NCI-H2081 (cell line): ENCODE measurements around the gene BNIP3.
A peak's percentile ranks its signal among the peaks of the same experiment; 100 is the strongest.

Experiments
- DNase-seq, 2 experiments: peaks; one replicate each; lab custom pipeline; 2025; lab: John Stamatoyannopoulos, UW

Gene BNIP3

DNA sequence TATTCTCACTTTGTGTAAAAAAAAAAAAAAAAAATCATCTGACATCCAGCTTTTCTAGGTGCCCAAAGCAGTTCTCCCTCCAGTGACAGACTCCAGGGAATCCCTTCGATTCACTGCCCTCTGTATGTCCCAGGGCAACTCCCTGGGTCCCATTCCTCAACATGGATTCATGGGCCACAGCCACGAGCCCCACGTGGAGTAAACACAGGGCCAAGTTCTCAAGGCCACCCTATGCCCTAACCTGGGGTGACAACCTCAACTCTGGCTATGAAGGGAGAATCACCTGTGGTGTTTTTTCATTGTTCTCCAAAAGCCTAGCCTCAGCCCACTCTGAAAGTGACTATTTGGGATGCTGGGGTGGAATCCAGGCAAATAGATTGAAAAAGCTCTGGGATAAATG, 3.4 kb downstream of the BNIP3 start:
- DNase-seq, result no peak

DNA sequence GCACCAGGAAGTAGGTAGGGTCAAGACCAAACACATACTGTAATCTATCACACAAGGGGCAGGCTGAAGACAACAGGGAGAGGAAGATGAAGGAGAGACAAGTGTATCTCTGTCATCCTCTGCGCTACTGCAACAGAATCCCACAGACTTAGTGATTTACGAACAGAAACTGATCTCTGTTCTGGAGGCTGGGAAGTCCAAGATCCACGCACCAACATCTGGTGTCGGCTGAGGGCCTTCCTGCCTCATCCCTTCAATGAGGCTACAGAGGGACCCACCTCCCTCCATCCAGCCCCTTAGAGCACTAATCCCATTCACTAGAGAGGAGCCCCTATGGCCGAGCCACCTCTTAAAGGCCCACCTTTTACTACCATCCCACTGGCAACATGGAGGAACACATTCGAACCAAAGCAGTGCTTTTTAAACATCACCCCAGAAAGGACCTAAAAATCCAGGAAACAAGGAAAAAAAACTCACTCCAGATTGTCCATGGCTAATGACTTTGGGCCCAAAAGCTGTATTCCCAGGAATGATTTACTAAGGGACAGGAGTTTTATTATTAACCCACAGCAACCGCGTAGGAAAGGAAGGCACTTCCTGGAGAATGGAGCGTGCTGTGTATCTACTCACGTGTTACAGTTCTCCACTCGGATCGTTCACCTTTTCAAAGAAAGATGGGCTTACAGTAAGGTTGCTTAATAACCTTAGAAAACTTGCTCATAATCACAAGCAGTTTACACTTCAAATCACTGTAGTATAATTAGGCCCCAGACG, 4.2 kb downstream of the BNIP3 start:
- no peak for DNase-seq

DNA sequence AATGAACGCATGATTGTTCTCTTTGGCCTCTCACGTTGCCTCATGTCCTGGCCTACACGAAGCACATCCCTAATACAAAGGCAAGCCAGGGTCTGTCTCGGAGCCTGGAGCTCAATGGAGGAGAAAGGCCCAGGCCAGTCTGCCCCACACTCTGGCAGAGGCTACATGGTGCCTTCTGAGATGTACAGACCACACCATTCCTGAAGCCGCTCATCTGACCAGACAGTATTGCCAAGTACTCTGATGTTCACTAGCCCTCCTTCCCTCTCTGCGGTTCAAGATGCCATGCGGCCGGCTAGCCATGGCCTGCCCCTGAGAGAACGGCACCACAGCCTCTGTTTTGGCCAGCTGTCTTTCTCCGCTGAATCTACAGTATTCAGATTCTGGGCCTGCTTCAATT, 5.9 kb downstream of the BNIP3 start:
- DNase-seq, result no peak

DNA sequence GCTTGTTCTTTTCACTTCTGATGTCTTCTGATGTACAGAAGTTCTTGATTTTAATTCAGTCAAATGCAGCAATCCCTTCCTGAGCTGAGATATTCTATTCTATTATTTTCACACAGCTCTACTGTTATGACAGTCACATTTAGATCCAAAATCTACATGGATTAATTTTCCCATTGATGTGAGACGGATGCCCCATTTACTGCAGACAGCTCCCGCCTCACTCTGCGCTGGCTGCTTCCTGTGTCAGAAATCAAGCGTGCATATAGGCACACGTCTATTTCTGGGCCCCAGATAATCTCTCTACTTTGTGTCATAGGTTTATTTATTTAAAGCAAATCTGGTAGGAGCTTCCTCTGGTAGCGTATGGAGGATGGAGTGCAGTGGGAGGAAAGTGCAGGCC, 6.7 kb downstream of the BNIP3 start:
- peak; percentile 46 to 84 for DNase-seq

DNA sequence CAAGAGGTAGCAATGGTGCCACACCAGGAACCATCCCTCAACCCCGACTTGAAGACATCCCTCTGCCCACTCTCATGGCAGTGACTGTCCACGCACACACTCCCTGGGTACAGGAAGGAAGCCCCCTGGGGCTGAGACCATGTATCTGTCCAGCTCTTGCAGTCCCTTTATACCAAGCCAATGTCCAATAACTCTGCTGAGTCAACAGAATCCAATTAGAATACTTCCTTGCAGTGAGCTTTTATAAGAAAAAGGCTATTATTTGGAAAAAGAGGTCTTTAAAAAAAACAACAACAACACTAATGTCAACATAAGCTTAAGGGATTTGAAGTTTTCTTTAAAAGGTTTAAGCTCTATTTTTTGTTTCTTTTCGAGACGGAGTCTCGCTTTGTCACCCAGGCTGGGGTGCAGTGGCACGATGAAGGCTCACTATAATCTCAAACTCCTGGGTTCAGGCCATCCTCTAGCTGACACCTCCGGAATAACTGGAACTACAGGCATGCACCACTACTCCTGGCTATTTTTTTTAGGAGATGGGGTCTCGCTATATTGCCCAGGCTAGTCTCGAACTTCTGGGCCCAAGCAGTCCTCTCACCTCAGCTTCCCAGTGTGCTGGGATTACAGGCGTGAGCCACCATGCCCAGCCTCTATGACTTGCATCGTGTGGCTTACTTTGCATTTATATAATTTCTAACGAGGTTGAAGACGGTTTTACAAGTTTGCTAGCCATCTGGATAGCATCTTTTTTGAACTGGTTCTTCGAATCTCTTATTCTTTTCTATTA, 7.5 kb downstream of the BNIP3 start:
- no peak for DNase-seq

DNA sequence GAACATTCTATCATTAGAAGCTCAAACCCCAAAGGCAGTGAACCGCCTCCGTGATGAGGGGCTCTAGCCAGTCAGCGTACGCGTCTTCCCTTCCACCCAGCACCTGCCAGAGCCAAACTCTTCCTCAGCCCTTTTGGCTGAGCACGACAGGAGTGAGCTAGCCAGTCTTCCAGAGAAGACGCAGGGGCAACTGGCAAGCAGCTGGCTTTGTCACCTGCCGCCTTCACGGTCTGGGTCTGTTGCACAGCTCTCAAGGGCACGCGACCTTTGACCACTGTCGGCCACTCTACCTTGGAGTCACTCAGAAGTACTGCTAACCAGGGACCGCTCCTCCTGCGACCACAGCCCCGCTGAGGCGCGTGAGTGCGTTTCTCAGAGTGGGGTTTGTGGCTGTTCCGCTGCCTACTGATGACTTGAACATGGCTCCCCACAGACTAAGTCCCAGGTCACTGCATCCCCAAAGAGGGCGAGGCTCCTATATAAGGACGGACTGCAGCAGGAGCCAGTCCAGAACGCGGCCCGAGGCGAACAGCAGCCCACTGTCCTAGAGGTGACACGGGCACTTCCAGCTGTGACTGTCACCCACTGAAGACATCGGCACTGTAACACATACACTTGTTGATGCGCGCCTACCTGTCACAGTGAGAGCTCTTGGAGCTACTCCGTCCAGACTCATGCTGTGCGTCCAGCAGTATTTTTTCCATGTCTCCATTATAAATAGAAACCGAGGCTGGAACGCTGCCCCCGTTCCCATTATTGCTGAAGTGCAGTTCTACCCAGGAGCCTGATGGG, 8.4 kb downstream of the BNIP3 start:
- DNase-seq, result no peak

DNA sequence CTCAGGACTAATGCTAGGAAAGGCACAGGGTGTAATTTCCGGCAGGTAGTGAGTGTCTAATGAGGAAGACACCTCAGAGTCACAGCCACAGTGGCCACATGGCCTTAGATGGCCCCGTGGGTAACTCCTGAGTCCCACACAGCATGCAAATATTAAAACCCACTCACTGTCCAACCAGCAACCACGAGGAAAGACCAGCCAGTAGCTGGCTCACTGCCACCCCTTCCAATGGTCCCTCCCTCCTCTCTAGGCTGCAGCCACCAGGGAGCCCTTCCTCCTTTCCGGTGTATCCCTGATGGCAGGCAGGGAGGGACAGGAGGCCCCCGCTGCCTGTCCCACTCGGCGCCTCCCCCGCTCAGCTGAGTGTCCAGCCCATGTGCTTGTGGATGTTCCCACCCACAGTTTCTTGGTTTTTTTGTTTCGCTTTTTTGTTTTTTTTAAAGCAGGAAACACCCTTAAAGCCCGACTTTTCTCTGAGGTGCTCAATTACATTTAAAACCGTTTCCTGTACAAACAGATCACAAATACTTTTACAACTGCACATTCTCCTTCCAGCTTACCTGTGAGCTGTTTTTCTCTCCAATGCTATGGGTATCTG, 9.2 kb downstream of the BNIP3 start:
- DNase-seq, result peak; percentile 47 to 70

DNA sequence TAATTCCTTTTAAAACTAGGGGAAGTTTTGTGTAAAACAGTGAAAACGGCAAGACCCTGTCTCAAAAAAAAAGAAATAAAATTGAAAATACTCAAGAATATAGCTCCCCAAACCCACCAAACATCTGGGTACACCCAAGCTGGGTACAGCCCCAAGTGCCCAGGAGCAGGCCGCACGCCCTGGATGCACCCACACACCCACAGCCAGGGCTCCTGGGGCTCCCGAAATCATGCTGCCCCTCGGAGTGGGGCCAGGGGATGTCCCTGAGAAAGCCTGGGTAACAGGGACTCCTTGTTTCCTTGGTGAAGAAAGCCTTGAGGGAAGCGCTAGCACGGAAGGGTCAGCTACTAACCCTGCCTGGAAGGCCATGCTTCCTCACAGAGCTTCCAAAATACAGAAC, 10.1 kb downstream of the BNIP3 start:
- no peak for DNase-seq

DNA sequence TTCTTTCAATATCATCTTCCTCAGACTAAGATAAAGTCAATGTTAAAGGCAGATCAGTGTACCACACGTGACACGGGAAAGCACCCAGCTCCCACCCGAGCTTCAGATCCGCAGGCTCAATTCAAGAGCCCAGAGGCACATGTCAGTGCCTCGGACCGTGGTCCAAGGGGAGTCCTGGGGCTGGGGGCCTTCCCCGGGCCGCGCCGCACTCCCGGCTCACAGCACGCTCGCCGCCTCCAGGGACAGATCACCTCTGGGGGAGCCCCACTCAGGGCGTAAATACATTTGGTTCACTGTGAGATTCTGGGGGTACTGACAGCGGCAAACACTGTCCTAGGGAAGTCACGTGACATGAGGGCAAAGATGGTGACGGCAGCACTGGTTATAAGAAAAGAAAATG, 10.8 kb downstream of the BNIP3 start:
- no peak for DNase-seq

DNA sequence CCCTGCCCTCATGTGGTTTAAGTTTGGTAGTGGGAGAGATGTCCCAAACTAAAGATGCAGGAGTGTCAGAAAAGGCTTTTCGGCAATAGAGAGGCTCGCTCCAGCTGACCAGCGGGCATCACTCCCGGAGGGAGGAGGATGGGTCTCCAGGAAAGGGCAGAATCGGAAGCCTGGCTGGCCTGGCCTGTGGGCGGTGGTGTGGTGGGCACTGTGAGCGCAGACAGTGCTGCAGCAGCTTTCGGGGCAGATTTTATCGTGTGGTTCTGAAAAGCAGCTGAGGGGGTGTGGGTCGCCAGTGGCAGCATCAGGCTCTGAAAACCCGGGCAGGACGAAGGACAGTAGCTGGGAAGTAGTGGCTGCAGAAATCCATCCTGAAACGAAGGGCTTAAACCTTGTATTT, 12.8 kb downstream of the BNIP3 start:
- DNase-seq, result no peak

DNA sequence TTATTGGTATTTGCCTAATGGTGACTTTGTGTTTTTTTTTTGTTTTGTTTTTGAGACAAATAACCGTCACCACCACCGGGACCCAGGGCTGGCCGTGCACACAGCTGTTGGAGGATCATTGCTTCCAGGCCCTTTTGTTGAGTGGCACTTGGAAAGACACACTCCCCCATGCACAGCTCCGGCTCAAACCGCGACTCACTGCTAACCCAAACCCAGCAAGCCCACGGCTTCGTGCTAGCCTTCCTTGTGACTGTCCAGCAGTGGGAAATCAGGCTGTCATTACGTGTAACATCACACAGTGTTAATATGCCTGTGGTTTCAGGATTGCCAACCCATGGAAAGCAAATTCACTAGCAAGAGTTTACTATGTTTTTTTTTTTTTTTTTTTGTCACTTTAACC, 17.4 kb downstream of the BNIP3 start:
- no peak for DNase-seq

DNA sequence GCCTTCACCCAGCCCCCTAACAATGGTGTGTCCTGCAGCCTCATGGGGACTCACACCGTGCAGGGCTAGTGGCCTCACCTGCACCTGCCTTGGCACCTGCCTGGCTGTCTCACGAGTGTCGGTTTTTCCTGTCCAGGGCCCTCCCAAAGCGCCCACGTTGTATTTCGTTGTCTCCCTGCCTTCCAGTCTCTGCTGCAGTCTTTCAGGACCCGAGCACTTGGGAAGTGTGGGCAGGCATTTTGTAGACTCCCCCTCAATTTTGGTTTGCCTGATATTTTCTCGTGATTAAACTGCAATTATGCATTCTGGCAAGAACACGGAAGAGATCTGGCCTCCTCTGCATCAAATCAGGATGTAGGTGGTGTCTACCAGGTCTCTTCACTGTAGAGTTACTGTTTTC, 17.9 kb downstream of the BNIP3 start:
- no peak for DNase-seq

DNA sequence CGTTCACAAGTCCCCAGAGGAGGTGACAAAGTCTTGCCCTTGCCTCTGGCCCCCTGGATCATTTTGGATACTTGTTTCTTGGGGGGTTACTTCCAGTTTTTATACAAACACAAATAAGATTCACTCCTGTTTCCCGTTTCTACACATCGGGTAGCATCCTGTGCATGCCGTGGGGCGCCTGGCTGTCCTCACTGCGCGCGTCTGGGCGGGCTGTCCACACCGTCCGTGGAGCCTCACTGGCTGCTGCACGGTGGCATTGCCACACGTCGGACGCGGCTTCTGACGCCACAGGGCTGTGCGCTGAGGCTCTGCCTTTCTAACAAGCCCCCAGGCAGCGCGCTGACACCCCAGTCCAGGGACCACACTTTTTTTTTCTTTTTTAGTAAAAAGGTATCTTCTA, 18.4 kb downstream of the BNIP3 start:
- no peak for DNase-seq

DNA sequence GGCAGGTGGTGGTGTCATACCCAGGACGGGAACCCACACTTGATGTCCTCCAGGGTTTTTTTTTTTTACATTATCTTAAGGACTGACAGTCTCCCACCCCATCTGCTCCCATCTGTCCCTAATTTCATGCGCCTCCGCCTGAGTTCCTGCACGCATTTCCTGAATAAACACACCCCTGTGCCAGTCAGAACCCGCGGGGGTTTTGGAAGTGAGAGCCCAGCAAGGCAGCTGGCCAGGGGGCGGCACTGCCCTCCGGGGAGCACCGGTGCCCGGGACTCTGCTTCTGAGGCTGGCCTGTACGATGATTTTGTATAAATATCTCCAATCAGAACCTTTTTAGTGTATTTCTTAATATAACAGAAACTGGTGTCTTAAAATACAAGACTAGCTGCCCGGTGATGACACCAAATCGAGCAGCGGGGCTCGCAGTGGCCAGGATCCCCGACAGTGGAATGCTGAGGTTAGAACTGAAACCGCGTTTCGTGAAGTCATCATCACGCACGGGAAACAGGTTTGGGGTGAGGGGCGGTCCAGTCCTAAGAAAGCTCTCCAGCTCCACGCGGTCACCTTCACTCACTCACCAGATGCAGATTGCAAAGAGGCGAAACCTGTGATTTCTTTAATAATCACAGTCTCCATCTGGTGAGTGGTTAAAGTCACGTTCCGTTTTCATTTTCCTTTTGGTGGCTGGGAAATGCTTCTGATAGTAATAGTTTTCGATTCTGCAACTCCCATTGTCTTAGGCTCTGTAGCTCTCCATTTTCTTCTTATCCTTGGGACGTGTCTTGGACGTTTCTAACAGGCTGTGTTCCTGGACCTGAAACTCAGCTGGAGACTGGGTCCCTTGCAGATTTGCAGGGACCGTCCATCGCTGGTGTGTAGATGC, 19.7 kb downstream of the BNIP3 start:
- peak; percentile 31 to 59 for DNase-seq

DNA sequence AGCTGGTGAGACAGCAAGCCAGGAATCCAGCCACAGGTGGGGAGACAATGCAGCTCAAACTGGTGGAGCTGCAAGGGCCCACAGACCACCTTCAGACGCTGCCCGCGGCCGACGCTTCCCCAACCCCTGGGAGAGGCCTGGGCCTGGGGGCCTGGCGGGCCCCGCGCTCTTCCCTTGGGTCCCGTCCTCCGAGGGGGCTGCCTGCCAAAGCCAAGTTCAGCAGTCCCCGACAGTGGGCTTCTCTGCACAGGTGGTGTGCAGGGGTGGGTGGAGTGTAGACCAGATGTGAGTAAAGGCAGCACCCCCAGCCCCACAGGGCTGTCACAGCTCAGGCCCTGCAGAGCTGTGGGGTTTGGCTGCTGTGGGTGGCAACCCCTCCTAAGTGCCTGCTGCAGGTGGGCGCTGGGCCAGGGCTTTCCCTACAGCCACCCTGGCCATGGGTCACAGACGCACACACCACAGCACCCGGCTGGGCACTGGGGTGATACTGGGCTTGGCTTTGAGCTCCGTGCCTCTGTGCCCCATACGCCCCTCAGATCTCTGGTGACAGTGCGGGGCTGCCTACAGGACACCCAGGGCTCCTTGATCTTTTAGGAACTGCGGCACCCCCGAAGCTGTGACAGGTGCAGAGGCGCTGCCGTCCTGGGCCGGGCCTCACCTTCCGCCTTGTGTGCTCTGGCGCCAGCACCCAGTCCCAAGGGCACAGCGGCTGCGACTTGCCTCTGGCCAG, 20.5 kb downstream of the BNIP3 start:
- no peak for DNase-seq

DNA sequence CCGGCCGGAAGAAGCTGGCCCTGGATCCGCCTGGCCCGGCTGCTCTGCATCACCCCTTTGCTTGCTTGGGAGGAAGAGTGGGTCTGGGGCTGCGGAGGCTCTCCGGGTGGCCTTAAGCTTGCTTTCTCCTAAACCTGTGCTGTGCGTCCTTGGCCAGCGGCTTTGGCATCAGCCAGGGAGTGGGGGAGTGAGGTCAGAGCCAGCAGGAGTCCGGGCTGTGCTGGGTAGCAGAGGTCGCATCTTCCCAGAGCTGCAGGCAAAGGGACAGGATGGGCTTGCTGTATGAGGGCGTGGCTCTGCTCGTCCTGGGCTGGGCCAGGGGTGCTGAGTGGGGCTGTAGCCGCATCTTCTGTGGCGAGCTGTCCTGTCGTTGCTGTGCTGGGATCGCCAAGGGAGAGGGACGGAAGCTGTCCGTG, 21.1 kb downstream of the BNIP3 start:
- DNase-seq, result no peak

DNA sequence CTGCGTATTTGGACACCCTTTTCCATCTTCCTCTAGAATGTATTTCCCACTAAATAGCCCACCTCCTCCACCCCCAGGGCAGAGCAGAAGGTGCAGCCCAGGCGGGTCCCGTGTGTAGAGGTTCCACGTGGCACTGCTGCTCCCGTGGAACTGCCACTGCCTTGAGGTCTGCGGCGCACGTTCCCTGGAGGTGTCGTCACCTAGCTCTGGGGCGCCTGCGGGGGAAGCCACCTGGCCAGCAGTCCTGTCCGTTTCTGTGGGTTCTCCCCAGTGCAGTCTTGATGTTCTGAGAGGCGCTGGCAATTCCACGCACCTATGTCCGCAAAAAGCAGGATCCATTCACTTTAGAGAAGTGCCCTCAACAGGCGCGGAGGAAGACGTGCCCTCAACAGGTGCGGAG, 21.9 kb downstream of the BNIP3 start:
- DNase-seq, result no peak

DNA sequence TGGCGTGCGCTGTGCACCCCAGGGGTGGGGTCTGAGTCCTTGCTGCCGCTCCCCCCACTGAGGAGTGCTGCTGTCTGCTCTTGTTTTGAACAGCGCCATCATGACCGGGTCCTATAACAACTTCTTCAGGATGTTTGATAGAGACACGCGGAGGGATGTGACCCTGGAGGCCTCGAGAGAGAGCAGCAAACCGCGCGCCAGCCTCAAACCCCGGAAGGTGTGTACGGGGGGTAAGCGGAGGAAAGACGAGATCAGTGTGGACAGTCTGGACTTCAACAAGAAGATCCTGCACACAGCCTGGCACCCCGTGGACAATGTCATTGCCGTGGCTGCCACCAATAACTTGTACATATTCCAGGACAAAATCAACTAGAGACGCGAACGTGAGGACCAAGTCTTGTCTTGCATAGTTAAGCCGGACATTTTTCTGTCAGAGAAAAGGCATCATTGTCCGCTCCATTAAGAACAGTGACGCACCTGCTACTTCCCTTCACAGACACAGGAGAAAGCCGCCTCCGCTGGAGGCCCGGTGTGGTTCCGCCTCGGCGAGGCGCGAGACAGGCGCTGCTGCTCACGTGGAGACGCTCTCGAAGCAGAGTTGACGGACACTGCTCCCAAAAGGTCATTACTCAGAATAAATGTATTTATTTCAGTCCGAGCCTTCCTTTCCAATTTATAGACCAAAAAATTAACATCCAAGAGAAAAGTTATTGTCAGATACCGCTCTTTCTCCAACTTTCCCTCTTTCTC, 26.0 kb downstream of the BNIP3 start:
- no peak for DNase-seq

DNA sequence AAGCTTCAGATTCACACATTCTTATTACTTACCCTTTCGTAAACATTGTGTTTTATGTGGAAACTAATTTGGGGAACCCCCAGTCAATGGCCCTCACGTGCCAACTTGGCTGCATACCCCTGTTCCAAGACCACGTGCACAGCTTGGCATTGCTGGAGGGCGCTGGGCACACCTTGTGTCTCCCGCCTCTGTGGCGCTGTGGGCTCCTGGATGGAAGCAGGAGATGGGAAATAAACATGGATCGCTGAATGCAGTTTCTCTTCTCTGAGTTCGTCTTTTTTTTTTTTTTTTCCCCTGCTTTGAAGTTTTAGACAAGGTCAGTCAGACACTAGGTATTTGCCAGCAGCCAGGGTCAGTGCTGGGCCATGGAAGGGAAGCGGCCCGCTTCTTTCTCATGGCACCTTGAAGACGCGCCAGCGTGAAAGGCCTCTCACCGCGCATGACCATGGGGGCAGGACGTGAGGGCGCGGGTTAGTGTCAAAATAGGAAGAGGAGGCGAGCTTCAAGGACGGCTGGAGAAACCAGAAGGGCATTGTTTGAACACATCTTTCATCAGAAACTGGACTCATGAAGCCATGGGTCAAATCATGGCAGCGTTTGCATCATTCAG, 27.3 kb downstream of the BNIP3 start:
- DNase-seq, result no peak
